ENCODE measurements around the gene VAT1.

The VAT1 gene

DNA sequence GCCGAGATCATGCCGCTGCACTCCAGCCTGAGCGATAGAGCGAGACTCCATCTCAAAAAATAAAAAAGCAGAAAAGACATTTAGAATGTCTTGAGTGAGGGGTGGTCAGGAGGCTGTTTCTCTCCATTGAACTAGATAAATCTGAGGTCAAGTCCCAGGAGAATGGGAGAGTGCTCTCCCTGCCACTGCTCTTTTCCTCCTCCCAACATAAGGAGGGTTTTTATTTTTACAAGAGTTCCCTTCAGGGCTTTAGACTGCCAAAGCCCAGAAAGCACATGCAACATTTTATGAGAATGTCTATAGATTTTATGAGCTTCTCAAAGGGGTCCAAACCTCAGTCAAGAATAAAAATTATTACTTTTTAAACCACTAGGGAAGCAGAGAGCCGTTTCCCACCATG is 4.4 kb upstream of the VAT1 start:
- DNase-seq: no peak

DNA sequence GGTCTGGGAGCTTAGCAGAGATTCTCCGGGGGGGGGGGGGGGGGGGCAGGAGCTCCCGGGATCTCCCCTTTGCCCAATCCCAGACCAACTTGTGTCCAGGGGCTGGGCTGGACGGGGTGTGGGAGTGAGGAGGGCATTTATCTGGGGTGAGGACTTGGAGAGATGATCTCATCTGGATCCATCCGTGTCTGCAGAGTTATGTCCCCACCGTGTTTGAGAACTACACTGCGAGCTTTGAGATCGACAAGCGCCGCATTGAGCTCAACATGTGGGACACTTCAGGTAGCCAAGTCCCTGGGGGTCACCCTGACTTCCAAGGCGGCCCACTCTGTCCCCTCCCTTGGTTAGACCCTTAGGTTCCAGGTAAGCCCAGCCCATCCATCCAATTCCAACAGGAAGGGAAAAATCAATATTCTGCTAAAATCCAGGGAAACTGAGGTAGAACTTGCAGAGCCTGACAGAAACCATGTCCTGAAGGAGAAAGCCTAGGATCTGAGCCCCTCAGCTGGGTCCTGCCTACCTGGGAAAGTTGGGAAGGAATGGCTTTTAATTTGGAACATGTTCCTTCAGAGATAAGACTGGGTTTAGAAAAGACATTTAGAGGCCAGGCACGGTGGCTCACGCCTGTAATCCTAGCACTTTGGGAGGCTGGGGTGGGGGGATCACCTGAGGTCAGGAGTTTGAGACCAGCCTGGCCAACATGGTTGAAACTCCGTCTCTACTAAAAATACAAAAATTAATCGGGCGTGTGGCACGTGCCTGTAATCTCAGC is 3.8 kb upstream of the VAT1 start:
- DNase-seq: no peak

DNA sequence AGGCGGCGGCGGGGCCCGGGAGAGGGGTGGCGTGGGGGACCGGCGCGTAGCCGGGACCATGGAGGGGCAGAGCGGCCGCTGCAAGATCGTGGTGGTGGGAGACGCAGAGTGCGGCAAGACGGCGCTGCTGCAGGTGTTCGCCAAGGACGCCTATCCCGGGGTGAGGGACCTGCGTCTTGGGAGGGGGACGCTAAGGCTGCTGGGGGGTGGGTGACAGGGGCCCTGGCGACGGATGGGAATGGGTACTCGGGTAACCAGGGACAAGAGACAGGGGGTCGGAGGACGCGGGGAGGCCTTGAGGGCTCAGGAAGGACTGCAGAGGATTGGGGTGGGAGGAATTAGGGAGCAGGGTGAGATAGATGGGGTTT is 3.1 kb upstream of the VAT1 start:
- DNase-seq: no peak

- DNase-seq: peak; percentile 83
Observed at GRCh38 chr17:43024407-43025289, 2.5 kb upstream of the VAT1 start, which contains the start of gene RND2. RND2 (plus strand) TSS chr17:43025231; CDS start chr17:43025348, 117 bp downstream.

DNA sequence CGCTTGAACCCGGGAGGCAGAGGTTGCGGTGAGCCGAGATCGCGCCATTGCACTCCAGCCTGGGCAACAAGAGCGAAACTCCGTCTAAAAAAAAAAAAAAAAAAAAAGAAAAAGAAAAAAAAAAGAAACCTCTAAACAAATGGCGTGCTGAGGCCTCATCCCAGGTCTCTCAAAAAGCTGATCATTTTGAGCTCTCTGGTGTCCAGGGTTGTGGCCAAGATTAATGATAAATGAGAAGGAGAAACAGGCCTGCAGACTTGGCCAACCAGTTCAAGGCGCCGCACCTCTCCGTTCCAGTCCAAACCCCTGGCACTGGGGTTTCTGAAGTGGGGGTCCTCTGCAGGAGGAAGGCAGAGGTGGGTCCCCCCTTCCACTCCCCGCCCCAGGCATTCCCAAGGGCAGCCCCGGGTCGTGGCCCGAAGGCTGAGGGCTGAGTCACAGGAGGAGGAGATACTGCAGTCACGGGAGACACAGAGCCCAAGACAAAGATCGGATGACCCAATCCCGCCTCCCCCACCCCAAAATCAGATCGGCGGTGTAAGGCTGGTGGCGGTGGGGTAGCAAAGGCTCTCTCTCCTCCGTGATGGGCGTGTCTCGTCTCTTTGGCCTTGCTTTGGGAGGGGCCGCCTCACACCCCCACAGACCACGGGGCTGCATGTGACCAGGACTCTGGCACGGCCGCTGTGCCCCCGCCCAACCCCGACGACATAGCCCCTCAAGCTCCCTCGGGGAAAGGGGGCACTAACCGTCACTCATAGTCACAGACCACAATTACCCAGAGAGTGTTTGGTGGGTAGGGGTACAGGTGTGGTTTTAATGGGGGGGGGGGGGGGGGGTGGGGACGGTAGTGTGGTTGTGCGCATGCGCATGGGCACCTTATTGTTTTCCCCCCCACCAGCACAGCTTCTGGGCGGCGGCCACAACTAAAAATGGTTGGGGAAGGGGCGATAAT is 1.1 kb downstream of the VAT1 start:
- no peak for DNase-seq

DNA sequence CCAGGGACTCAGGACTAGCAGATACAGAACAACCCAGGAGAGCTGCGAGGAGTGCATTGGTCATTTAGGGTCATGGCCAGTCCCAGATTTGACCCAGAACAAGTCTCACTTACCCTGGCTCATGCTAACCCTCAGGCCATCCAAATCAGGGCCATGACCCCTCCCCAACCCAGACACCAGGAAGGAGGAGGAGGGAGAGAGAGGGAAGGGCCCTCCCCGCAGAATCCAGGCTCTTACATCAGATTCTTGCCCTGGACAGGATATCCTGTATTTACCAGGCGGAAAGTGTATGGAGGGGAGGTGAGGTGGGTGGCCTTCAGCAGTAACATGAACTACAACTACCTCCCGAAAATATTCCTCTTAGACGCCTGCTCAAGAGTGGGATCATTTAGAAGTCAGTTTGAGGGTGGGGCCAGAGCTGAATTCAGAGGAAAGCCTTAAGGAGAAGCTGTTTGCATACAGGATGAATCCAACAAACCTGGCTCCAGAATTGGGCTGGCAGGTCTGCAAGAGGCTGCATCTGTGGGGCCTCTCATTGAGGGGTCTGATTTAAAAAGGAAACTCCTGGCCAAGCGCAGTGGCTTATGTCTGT is 2.1 kb downstream of the VAT1 start:
- no peak for DNase-seq

- DNase-seq: no peak
Observed at GRCh38 chr17:43019418-43019817, 2.8 kb downstream of the VAT1 start.

- no peak for DNase-seq
Observed at GRCh38 chr17:43018932-43019331, 3.3 kb downstream of the VAT1 start.

GRCh38 chr17:43018008-43018853 is 4.0 kb downstream of the VAT1 start:
- DNase-seq: peak; percentile 79

GRCh38 chr17:43016216-43016615 is 6.0 kb downstream of the VAT1 start:
- DNase-seq: no peak

GRCh38 chr17:43015579-43015978 is 6.6 kb downstream of the VAT1 start:
- DNase-seq: no peak

DNA sequence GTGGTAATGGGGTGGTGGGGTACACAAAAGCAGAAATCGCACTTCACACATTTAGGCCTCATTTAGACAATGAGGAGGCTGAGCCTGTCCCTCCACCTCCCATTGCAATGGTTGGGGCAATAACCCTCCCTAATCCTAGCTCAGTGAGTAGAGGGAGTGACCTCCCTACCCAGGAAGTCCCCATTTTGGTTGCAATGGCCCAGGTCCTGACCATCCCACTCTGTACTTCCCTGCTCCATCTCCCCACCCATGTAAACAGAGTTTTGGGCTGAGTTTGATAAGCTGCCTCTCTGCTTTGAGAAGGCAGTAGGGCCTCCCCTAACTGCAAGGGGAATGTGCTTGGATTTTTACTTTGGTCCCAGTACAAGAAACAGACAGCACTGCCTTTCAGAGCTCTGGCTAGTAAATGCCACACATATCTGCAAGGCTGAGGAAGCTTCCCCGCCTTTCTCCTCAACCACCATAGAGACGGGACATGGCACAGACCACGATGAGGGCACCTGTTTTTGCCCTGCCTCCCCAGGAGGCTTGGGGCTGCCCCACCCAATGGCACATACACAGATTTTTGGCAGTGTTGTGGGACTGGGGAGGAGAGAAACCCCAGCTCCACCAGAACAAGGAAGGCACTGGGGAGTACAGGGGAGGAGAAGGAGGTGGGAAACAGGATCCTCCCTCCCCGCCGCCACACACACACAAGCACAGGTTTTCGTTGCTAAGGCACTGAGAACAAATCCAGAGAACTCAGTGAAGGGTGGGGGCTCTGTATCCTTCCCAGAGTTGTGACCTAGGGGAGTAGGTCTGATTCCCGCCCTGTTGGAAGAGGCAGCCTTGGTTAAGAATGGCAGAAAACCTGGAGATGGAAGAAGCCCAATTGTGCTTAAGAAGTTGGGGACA is 7.3 kb downstream of the VAT1 start:
- DNase-seq: no peak

GRCh38 chr17:43014020-43014648 is 8.1 kb downstream of the VAT1 start:
- DNase-seq: no peak

DNA sequence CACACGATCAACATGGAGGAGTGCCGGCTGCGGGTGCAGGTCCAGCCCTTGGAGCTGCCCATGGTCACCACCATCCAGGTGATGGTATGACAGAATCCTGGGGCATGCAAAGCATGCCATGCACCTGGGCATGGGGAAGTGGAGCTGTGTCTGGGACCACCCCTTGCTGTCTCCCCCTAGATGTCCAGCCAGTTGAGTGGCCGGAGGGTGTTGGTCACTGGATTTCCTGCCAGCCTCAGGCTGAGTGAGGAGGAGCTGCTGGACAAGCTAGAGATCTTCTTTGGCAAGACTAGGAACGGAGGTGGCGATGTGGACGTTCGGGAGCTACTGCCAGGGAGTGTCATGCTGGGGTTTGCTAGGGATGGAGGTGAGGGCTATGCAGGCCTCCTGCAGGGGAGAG is 8.9 kb downstream of the VAT1 start:
- DNase-seq: no peak

GRCh38 chr17:43011728-43012472 is 10.3 kb downstream of the VAT1 start:
- no peak for DNase-seq

DNA sequence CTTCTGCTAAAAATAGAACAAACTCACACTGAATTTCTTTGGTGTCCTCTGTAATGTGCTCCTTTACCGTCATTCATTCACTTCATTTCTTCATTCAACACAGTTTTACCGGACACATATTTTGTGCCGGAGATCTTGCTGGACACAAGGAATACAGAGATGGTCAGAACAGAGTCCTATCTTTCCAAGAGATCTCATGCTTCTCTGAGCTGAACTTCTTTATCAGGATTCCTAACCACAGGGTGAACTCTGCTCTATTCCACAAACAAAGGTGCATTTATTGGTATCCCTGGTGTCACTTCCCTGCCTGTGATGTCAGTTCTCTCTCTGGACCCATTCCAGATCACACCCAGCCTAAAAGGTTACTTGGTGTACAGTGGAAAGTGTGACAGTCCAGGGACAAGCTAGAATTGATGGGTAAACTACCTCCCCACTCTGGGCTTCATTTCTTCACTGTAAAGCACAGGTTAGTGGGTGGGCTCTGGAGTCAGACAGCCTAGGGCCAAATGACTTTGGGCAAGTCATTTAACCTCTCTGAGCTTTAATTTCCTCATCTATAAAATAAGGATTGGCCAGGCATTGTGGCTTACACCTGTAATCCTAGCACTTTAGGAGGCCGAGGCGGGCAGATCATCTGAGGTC is 11.4 kb downstream of the VAT1 start:
- DNase-seq: no peak

- peak; percentile 88 for DNase-seq
Observed at GRCh38 chr17:43006639-43007551, 15.3 kb downstream of the VAT1 start, which contains the start of gene IFI35. IFI35 (plus strand) TSS chr17:43006784; CDS start chr17:43006948, 164 bp downstream.
